ENCODE measurements around the gene TRIO. TPM values are rescaled to one million over a fixed set of nuclear protein-coding genes. Genes with fewer than 3 reads are reported as not detected.

Gene TRIO
- polyA plus RNA-seq, 3 donors = 1.7 to 45.8 (median 2.1) TPM

GRCh38 chr5:14518638-14519037, 375.5 kb downstream of the TRIO start:
- no peak for DNase-seq
- H3K27me3 Mint-ChIP-seq (ENCODE audit: low read depth in 3 of 3) = peaks cover 1 to 4% (median 2%) of the 10 kb centered on the region in 3 donors
- Histone ChIP-seq H3K4me3 (replicated peaks in 1 of 3; ENCODE audit: low read depth in 2 of 3, low read length in 3 of 3) (no peak overlapping the region), H3K27ac (ENCODE audit: low read depth in 1 of 2, low read length in 2 of 2) (no peak overlapping the region), H2AFZ (ENCODE audit: insufficient read depth, low read depth, low read length, poor library complexity, severe bottlenecking) (no peak overlapping the region), H3K36me3 (replicated peaks in 1 of 2; ENCODE audit: control insufficient read depth in 1 of 2, insufficient read depth in 2 of 2, low read length in 2 of 2) (no peaks in the 10 kb centered on the region), H3K79me2 (ENCODE audit: insufficient read depth, low read length) (no peaks in the 10 kb centered on the region), H3K9me3 (replicated peaks in 1 of 2; ENCODE audit: control insufficient read depth in 1 of 2, insufficient read depth in 1 of 2, low read length in 2 of 2) (peaks cover 0 to 7% of the 10 kb centered on the region in 2 donors), H3K4me2 (replicated peaks; ENCODE audit: extremely low read depth, low read length, poor library complexity, severe bottlenecking) (no peak overlapping the region), H4K20me1 (ENCODE audit: insufficient read depth, low read length) (no peaks in the 10 kb centered on the region), H3K9ac (ENCODE audit: insufficient read depth, low read length, poor library complexity, severe bottlenecking) (no peak overlapping the region), H3K4me1 (ENCODE audit: control insufficient read depth in 1 of 2, insufficient read depth in 2 of 2, low read length in 2 of 2) (no peaks in the 10 kb centered on the region), H3K27me3 (ENCODE audit: control insufficient read depth in 2 of 2, insufficient read depth in 2 of 2, low read length in 2 of 2) (no peaks in the 10 kb centered on the region)
- peaks cover 7 to 19% (median 15%) of the 10 kb centered on the region in 7 donors for H3K9me3 Mint-ChIP-seq
- H3K36me3 Mint-ChIP-seq = peaks cover 0 to 7% of the 10 kb centered on the region in 2 donors
- H3K27ac Mint-ChIP-seq = no peak overlapping the region
- no peak overlapping the region for H3K4me3 Mint-ChIP-seq
- peaks cover 26% of the 10 kb centered on the region for H3K4me1 Mint-ChIP-seq
- intact Hi-C loops (cut with micrococcal nuclease) = no loop called here
- WGBS (ENCODE audit: insufficient coverage) = 100% methylated on average over 1 of the region's 7 CpGs
- no peak for TF ChIP-seq CTCF (IDR thresholded peaks at IDR 0.05)

DNA sequence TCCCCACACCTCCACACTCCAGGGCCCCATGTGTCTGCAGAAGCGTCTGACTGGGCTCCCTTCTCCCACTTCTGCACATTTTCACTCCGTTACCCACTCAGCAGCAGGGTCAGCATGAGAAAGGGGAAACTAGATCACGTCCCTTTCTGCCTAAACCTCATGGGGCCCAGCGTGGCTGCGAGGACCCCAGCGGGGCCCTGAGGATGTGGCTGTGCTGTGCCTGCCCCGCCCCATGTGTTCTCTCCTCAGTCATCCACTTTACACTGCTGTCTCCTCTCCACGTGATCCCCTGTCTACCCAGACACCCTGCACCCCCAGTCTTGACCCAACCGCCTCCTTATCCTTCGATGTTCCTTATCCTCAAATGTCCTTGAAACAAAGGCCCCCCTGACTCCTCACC, 378.6 kb downstream of the TRIO start:
- Mint-ChIP-seq H3K27me3 (ENCODE audit: low read depth in 3 of 3) (peaks cover 1 to 7% (median 4%) of the 10 kb centered on the region in 3 donors), H3K4me1 (peaks cover 25% of the 10 kb centered on the region), H3K27ac (peak overlapping the region in 2 of 7 donors; percentile 6 to 9), H3K9me3 (peaks cover 8 to 14% (median 11%) of the 10 kb centered on the region in 7 donors), H3K4me3 (peak overlapping the region in 1 of 2 donors; percentile 13), H3K36me3 (peaks cover 1 to 7% of the 10 kb centered on the region in 2 donors)
- Histone ChIP-seq H3K4me3 (replicated peaks in 1 of 3; ENCODE audit: low read depth in 2 of 3, low read length in 3 of 3) (no peak overlapping the region), H3K27me3 (ENCODE audit: control insufficient read depth in 2 of 2, insufficient read depth in 2 of 2, low read length in 2 of 2) (no peaks in the 10 kb centered on the region), H3K36me3 (replicated peaks in 1 of 2; ENCODE audit: control insufficient read depth in 1 of 2, insufficient read depth in 2 of 2, low read length in 2 of 2) (no peaks in the 10 kb centered on the region), H3K79me2 (ENCODE audit: insufficient read depth, low read length) (no peaks in the 10 kb centered on the region), H3K27ac (ENCODE audit: low read depth in 1 of 2, low read length in 2 of 2) (no peak overlapping the region), H3K9me3 (replicated peaks in 1 of 2; ENCODE audit: control insufficient read depth in 1 of 2, insufficient read depth in 1 of 2, low read length in 2 of 2) (peaks cover 0 to 4% of the 10 kb centered on the region in 2 donors), H4K20me1 (ENCODE audit: insufficient read depth, low read length) (no peaks in the 10 kb centered on the region), H3K4me1 (ENCODE audit: control insufficient read depth in 1 of 2, insufficient read depth in 2 of 2, low read length in 2 of 2) (no peaks in the 10 kb centered on the region), H3K4me2 (replicated peaks; ENCODE audit: extremely low read depth, low read length, poor library complexity, severe bottlenecking) (no peak overlapping the region), H2AFZ (ENCODE audit: insufficient read depth, low read depth, low read length, poor library complexity, severe bottlenecking) (no peak overlapping the region), H3K9ac (ENCODE audit: insufficient read depth, low read length, poor library complexity, severe bottlenecking) (no peak overlapping the region)
- TF ChIP-seq CTCF (IDR thresholded peaks at IDR 0.05) = no peak
- DNase-seq = no peak
- intact Hi-C loops (cut with micrococcal nuclease) = no loop called here
- WGBS (ENCODE audit: insufficient coverage) = 43% methylated on average over 9 of the region's 10 CpGs

Measured in CD14-positive monocyte (primary cell).